Measurements from ENCODE around the gene ASPHD1.
"Not testable (repeated sequence)": the region's sequence is repeated elsewhere in the genome, so short reads cannot be mapped to it uniquely, and the experiment has no call there.

The ASPHD1 gene

GRCh38 chr16:29908719-29909220 lies 8.5 kb downstream of the ASPHD1 start:
- no peak for DNase-seq

GRCh38 chr16:29909391-29909790 lies 9.1 kb downstream of the ASPHD1 start:
- peak; percentile 25 for DNase-seq

GRCh38 chr16:29909851-29910250 lies 9.6 kb downstream of the ASPHD1 start:
- DNase-seq: not testable (repeated sequence)

GRCh38 chr16:29910819-29911675 lies 10.8 kb downstream of the ASPHD1 start:
- DNase-seq: no peak

- no peak for DNase-seq
Measured at GRCh38 chr16:29911676-29912010, 11.4 kb downstream of the ASPHD1 start.

GRCh38 chr16:29912087-29912486 lies 11.8 kb downstream of the ASPHD1 start:
- no peak for DNase-seq

- no peak for DNase-seq
Measured at GRCh38 chr16:29913514-29913913, 13.2 kb downstream of the ASPHD1 start.

GRCh38 chr16:29915590-29916247 lies 15.4 kb downstream of the ASPHD1 start:
- no peak for DNase-seq

GRCh38 chr16:29916979-29917378 lies 16.7 kb downstream of the ASPHD1 start:
- DNase-seq: no peak

GRCh38 chr16:29920288-29921033 lies 20.2 kb downstream of the ASPHD1 start:
- DNase-seq: no peak

- no peak for DNase-seq
Measured at GRCh38 chr16:29921034-29921385, 20.7 kb downstream of the ASPHD1 start.

- DNase-seq: no peak
Measured at GRCh38 chr16:29922326-29922725, 22.0 kb downstream of the ASPHD1 start.

- DNase-seq: no peak
Measured at GRCh38 chr16:29922986-29923501, 22.8 kb downstream of the ASPHD1 start.

GRCh38 chr16:29925105-29925756 lies 24.9 kb downstream of the ASPHD1 start:
- no peak for DNase-seq

- peak; percentile 84 for DNase-seq
Measured at GRCh38 chr16:29925781-29926710, 25.8 kb downstream of the ASPHD1 start, which contains the start of gene KCTD13. TSS of gene KCTD13 (minus strand) at chr16:29926226. CDS start at chr16:29926033, 193 bp downstream.

GRCh38 chr16:29926711-29927052 lies 26.4 kb downstream of the ASPHD1 start:
- DNase-seq: peak; percentile 36

GRCh38 chr16:29927070-29927905 lies 27.0 kb downstream of the ASPHD1 start:
- DNase-seq: no peak

GRCh38 chr16:29931750-29932149 lies 31.5 kb downstream of the ASPHD1 start:
- not testable (repeated sequence) for DNase-seq

- DNase-seq: peak; percentile 20
Measured at GRCh38 chr16:29940656-29941055, 40.4 kb downstream of the ASPHD1 start.
